HG02610 (cell line): ENCODE results near the gene SAMMSON.
A peak's percentile ranks its signal among the peaks of the same experiment; 100 is the strongest.

Experiments used
- ATAC-seq: cut with Tn5 transposase; IDR thresholded peaks from one replicate; pipeline ENCODE4 v1.9.1; 2021; ENCODE audit warnings: mild to moderate bottlenecking, moderate library complexity; ENCODE audit not compliant: unreplicated experiment

SAMMSON gene

DNA sequence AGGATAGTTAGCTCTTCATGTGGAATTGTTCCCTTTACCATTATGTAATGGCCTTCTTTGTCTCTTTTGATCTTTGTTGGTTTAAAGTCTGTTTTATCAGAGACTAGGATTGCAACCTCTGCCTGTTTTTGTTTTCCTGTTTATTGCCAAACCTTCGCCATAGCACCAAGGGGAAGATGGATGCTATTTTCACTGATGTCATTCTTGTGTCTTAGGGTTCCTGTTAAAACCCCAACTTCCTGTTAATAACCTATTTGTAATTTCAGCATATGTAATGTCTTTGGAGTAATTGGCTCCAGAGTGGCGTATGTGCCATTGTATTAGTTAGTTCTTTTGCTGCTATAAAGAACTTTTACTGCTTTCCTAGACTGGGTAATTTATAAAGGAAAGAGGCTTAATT, 10.8 kb downstream of the SAMMSON start:
- ATAC-seq: no peak

DNA sequence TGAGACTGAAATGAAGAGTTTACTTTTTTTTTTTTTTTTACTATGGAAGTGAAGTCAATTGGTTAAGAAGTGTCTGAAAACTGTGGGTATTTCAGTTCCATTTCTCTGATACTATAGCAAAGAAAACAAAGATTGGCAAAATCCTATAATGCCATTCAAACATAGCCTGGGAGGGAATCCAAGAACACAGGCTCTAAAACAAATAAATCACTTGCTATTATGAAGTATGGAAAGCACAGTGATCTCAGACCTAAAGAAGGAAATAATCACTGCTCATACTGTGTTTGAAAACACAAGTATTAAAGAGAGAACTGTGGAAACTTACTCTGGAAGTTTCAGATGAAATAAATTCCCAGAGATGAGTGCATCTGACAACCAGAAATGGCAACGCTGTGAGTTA, 12.0 kb downstream of the SAMMSON start:
- no peak for ATAC-seq

DNA sequence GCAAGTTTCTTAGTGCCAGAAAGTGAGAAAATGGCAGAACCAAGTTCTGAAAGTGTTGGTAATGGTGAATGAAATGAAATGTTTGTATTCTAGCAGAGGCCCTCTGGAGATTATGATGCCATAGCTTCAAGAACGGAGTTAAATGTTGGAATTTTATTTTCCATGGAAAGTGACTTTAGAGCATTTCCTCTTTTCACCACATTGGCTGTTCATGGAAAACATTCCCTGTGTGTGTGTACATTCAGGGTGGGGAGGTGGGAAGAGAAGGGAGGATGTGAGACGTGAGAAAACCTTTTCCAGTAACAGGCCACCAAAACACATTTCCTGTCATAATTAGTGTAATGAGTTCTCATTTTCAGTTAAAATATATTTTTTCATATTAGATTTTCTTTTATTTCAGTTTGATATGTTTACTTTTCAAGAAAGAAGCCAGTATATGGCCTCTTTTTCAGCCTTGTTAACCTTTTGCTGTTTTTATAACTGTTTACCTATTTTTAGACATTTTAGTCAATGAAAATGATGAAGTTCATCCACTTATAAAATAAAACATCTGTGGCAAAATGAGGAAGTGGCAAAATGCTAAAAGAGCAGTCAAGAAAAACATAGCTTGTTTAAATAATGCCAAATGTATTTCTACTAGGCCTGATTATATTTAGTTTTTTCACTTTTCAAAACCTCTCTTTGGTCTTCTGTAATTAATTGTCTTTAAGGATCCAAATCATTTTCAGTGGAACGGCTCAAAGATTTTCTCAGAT, 21.6 kb downstream of the SAMMSON start:
- no peak for ATAC-seq

DNA sequence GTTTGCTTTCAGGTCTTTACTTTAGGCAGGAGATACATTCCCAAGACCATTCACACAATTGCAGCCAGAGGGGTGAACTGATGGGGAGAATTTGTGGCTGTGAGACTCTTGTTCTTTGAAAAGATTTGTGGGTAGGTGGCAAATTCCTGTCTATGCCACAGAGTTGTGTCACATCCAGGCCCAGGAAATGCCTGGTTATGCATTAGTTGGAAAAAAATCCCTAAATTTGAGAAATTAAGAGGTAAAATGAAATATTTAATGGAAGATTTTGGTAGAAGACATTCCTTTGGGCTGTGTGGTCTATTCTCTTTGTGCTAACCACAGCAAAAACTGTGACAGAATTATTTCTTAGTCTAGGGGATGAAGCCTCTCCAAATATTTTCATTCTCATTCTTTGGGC, 28.8 kb downstream of the SAMMSON start:
- no peak for ATAC-seq

DNA sequence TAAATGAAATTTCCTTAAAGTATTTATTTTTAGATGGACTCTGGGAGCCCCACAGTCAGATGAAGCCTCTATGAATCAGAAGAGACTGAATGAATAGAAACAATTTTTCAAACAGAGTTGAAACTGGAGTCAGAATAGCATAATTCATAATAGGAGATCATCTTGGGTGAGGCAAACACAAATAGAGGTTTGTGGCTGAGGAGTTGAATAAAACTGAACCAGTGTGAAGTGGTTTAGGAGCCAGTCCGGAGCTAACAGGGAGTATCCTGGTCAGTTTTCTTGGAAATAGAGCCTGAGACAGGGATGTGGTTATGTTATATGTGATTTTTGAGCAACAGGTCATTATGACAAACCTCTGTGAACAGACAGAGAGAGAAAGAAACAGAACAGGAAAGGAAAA, 39.2 kb downstream of the SAMMSON start:
- no peak for ATAC-seq

DNA sequence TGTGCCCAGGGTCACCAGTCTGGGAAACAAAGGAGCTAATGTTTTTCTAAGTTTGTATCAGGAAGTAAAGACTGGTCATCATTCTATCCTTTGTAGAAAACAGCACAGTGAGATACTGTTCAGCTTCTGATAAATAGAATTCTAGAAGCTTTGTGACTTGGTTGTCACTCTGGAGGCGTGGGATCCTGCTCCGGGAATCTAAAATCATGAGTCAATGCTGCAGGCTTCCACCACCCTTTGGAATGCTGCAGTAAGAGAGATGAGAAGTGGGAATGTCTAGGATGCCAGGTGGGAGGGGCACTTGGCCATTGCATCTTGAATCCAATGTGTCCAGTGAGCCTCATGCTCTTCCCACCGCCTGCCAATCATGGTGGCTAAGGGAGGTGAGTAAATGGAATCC, 40.9 kb downstream of the SAMMSON start:
- ATAC-seq: no peak

DNA sequence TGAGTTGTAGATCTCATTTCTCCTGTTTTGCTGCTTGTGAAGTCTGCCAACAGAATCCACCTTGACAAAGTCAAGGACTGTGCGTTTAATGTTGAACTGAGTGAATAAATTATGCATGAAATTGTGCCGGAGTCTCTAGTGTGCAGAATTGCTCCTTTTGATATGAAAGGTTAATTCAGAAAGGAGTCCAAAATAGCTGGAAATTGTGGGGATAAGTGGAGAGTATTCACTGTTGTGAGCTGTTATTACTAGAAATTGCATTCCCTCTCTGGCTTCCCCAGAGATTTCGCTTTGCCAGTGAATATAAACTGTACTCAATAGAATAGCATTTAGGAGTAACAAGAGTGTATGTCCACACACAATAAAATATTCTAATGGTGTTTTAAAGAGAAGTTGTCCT, 43.1 kb downstream of the SAMMSON start:
- no peak for ATAC-seq

DNA sequence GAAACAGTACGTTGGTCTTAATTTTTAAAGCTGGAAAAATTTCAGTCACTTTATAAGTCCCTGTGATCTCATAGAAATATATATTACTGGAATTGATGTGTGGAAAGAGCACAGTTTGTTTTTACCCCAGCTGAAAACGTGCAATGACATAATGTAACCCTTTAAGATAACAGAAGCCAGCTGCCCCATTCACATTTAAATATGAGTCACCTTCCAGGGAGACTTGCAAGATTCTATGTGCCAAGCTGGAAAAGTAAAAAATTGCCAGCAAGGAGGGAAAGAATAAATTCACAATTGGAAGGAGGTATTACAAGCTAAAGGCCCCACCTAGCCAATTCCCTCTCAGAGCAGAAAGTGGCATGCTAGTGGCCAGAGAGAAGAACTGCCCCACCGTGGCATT, 50.2 kb downstream of the SAMMSON start:
- no peak for ATAC-seq

DNA sequence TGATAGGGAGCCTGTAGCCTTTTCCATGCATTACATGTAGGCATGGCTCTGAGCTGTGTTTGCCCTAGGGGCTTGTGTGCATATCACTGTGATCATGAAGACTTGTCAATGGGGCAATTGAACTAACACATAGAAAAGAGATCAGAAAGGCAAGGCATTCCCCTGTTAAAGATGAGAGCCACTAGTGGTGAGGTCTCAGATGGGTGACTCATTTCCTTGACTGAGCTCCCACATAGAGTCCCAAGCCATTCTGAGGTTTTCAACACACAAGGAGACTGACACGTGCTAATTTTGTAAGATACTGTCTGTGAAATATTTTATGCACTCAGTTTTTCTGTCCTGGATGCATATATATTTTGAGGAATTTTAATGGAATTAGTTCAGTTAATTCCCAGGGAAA, 53.8 kb downstream of the SAMMSON start:
- ATAC-seq: no peak

DNA sequence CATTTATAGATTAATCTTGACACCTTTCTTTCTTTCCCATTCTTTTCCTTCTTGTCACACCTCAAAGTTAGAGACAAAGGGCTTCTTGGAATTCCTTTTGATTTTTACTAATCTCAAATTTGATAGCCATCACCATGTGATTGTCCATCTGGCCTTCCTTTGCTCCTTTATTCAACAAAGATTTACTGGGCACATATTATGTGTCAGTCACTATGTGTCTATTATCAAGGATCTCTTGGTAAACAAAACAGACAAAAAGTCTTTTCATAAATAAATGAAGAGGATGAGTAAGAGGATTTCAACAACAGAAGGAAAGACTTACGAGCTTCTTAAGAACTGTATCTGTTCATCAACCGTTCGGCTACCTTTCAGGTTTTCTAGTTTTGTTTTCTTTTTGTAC, 56.5 kb downstream of the SAMMSON start:
- ATAC-seq: no peak

DNA sequence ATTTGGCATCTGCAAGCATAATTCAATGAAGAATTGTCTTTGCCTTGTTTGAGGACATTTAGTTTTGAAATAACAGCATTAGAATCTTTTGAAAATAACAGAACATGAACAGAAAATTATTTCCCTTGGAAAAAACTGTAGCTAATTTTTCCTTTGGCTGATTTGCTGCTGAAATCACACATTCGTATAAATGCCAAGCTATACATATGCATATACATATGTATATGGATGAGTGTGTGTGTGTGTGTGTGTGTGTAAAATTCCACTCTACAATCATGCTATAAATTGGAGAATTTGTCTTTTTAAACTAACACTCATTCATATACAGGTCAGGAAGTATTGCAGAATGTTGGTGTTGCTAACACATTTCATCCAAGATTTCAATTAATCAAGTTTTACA, 57.9 kb downstream of the SAMMSON start:
- ATAC-seq: no peak

DNA sequence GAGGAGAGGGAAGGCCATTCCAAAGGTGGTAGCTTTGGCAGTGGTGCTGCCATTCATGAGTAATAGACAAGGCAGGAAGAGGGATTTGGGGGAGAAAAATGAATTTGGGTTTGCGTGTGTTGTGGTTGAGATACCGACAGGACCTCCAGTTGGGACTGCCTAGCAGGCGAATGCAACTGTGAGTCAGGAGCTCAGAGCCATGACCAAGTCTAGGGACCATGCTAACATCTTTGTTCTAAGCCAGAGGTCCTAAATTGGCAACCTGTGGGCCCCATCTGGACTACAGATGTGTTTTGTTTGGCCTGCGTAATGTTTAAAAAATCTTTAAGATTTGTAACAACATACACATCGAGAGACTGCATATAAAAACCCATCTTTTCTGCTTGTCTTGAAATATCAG, 61.6 kb downstream of the SAMMSON start:
- no peak for ATAC-seq

DNA sequence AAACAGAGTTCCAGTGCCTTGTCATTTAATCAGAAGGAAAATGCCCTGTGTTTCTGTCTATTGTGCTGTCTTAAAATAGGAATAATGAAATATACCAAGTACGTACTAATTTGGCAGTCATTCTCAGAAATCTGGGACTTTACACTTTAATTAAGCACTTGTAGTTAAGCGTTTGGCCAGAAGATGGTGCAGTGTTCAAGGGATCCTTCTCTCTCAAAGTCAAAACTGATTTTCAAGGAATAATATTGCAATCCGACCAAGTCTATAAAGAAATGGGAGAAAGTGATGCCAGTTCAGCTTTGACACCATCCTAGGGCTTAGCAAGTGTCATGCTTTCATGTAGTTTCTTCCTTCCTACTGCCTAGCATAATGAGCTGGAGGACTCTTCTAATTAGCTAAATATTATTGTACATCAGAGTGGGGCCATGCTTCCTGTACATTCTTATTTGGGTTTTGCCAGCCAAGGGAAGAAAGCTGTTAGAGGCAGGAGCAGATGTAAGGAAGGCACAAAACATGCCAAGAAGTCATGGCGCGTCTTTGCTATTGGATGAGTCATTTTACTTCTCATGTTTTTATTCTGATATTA, 64.8 kb downstream of the SAMMSON start:
- peak; percentile 65 for ATAC-seq

DNA sequence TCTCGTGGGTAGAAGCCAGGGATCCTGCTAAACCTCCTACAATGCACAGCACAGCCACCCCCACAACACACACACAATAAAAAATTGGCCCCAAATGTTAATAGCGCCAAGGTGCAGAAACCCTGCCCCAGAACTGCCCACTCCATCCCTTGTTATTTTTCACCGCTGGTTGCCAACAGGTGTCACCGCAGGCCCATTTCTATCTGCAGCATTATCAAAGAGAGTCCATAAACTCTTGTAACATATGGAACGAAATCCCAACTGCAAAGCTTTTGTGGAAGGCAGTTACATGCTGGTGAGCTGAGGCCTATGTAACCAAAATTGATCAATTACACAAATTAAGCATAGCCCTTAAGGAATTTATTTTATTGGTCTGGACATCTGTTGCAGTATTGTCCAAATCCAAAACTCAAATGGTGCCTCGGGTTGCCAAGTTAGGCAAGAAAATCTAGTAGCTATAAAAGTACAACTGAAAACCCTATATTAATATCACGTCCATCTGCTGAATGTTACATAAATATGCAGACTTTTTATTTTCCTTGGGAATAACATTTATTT, 66.2 kb downstream of the SAMMSON start:
- no peak for ATAC-seq

DNA sequence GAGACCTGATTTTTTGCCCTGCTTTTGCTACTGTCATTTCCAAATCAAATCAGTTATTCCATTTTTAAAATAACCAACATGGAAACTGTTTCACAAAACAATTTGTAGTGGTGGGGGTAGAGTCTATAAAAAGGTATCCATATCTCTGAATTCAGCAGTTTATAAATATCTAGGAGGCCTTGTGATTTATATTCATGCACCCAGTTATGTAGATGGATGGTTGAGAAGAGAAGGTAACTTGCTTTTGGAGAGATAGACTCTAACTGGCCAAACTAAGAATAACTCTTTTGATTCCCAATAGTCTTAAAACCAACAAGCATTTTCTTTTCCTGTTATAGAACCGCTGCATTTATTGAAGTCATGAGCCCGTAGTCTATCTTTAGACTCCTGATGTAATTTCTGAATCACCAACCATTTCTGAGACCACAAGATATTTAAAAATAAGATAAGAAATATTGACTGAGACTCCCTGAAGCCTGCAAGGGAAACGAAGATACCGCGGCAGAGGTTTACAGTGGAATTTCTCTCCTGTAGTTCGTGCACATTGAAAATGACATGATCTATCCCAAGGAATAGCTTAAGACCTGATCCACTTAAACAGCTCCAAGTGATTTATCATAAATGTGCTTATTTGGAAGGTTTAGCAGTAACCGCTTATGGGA, 68.5 kb downstream of the SAMMSON start:
- no peak for ATAC-seq

DNA sequence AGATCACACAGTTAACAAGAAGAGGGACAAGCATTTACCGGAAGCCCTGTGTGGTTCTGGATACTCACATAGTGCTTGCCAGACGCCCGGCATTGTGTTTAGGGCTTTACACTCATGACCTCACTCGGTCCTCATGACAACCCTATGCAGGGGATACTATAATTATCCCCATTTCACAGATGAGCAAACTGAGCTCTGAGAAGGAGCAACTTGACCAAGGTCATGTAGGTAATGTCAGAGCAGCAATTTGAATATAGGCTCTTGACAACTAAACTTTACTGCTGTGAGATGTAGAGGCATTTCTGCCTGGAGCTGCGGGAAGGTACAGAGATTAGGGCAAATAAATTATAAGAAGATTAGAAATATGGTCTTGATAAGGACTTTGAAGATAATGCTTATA, 70.0 kb downstream of the SAMMSON start:
- no peak for ATAC-seq

DNA sequence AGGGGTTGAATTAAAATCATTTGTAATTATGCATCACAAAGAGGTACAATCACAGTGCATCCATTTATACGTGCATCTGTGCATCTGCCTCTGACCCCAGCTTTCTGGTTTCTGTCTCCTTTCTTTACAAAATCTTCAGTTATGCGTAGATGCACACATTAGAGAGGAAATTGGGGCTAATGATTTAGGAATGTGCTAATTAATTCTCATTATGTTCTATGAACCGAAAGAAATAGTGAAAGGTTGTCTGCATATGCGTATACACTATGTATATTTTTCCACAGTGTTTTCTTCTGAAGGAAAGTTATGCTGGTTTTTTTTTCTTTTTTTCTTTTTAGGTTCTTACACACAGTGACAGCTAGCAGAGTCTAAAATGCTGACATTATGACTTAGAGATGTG, 71.6 kb downstream of the SAMMSON start:
- ATAC-seq: no peak

DNA sequence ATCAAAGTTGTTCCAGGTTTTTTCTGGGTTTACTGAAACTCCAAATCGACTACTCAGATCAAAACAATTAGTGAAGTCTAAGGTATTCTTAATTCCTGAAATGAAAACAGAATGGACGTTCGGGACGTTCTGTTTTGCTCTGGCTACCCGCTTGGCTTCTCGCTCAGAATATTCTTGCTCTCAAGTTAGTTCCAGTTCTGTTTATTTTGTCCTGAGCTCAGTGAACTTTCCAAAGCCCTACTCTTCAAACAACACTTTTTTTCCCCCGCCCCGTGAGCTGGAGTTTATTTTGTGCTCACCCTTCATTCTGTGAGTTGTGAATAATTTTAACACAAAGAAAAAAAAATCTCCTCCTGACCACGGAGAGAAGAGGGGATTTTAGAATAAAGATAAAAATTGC, 72.6 kb downstream of the SAMMSON start:
- ATAC-seq: no peak

DNA sequence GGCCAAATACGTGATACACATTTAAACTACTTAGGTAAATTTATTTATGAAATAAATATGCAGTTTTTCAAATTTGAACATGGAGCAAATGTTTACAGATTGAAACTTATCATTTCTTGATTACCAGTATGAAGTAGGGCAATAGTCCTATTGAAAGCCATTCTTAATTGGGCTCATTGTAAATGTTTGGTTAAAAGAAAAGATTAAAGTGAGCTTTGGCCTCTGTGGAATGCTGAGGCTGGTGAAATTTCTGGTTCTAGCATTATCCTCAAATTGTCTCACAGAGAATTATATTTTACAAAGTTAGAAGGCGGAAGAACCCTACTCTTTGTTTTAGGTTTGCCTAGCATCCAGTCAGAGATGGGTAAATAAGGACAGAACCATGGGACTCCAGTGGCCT, 73.2 kb downstream of the SAMMSON start:
- ATAC-seq: no peak

DNA sequence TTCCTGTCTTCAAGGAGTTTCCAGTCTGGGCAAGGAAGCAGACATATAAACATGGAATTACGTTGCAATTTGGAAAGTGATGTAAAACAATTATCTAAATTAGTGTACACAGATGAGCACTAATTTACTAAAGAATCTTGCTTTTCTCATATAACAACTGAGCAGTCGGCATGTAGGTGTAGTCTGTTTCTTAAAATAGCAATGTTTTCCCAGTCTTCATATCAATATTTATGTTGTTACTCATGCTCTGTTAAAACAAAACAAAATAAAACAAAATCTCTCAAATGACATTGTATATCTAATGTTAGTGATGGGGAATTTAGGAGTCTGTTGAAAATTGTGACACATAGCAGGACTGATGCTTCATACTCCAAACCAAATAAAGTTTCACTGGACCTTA, 75.6 kb downstream of the SAMMSON start:
- no peak for ATAC-seq

DNA sequence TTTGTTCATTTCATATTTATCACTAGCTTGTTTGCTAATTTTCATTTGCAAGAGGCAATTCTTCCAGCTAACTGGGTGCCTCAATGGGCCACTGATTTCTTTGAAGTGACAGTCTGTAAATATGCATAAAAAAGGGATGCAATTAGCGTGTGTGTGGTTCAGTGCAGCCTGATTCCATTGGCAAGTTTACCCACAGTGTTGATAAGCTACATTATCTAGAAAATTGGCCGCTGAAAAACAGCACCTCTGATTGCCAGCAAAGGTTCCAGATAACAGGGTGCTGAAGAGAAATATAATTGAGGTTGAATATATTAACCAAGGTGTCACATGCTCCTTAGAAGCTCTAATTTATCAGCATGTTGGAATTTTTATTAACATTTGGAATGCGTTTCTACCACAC, 76.9 kb downstream of the SAMMSON start:
- no peak for ATAC-seq

DNA sequence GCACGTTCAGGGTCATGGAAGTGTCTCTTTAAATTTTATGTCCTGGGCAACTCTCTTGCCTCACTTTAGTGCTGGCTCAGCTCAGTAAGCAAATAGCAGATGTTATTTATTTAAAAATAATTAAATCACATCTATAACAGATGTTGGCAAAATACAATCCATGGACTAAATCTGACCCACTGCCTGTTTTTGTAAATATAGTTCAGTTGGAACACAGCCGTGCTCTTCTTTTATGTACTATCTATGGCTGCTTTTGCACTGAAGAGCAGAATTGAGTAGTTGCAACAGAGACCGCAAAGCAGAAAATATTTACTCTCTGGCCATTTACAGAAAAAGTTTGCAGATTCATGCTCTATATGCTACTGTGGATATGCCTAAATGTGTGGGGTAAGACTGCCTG, 79.2 kb downstream of the SAMMSON start:
- no peak for ATAC-seq
